ENCODE data around the gene LPIN1. TPM values are rescaled to one million over a fixed set of nuclear protein-coding genes. Genes with fewer than 3 reads are reported as not detected.

Gene LPIN1
- total RNA-seq, 1 experiment from 2014 or later = 4.4 TPM

- H2BK5ac ChIP-seq (ENCODE audit: insufficient read length, low read length) = no peak overlapping the region
- no peak overlapping the region for H2BK20ac ChIP-seq (ENCODE audit: low read depth, low read length, poor library complexity, severe bottlenecking)
- no peaks in the 10 kb centered on the region for H3K79me2 ChIP-seq (ENCODE audit: insufficient read depth, low read length)
- H3K18ac ChIP-seq (ENCODE audit: insufficient read length, low read depth, low read length) = no peak overlapping the region
- no peak overlapping the region for H3K4me2 ChIP-seq (ENCODE audit: insufficient read depth, insufficient read length, low read length)
- no CpG with 5 or more reads among the region's 13 CpGs for WGBS (ENCODE audit: extremely low coverage, insufficient read length, low lambda C conversion rate)
- no peak overlapping the region for H3K27ac ChIP-seq (ENCODE audit: insufficient read length, low read depth, low read length)
- H2BK12ac ChIP-seq (ENCODE audit: insufficient read length, low read depth, low read length) = no peak overlapping the region
- H3K27me3 ChIP-seq (ENCODE audit: insufficient read depth, low read length) = no peaks in the 10 kb centered on the region
- Mint-ChIP-seq H3K36me3 (ENCODE audit: insufficient read depth in 1 of 3, low read depth in 3 of 3) (no peaks in the 10 kb centered on the region; a peak in 3 of 7 replicates), H3K27me3 (ENCODE audit: low read depth) (no peaks in the 10 kb centered on the region; the same call in 1 of the 2 replicates), H3K4me1 (peaks cover 23 to 38% of the 10 kb centered on the region in 2 experiments), H3K27ac (peak overlapping the region in 1 of 3 experiments; percentile 32; a peak in 1 of 7 replicates), H3K9me3 (peaks cover under 1 to 3% of the 10 kb centered on the region in 2 experiments; a peak in 3 of 5 replicates), H3K4me3 (no peak overlapping the region)
- no peak overlapping the region for H2AFZ ChIP-seq (ENCODE audit: low read length)
- no peaks in the 10 kb centered on the region for H3K23me2 ChIP-seq (ENCODE audit: insufficient read length, low read depth, low read length, poor library complexity, severe bottlenecking)
- H3K9me3 ChIP-seq (ENCODE audit: control insufficient read depth, low read depth, low read length) = no peaks in the 10 kb centered on the region
- TF ChIP-seq, protein P1, sequence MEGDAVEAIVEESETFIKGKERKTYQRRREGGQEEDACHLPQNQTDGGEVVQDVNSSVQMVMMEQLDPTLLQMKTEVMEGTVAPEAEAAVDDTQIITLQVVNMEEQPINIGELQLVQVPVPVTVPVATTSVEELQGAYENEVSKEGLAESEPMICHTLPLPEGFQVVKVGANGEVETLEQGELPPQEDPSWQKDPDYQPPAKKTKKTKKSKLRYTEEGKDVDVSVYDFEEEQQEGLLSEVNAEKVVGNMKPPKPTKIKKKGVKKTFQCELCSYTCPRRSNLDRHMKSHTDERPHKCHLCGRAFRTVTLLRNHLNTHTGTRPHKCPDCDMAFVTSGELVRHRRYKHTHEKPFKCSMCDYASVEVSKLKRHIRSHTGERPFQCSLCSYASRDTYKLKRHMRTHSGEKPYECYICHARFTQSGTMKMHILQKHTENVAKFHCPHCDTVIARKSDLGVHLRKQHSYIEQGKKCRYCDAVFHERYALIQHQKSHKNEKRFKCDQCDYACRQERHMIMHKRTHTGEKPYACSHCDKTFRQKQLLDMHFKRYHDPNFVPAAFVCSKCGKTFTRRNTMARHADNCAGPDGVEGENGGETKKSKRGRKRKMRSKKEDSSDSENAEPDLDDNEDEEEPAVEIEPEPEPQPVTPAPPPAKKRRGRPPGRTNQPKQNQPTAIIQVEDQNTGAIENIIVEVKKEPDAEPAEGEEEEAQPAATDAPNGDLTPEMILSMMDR (conservative IDR thresholded peaks at IDR 0.05) = no peak
- no peaks in the 10 kb centered on the region for H3K79me1 ChIP-seq (ENCODE audit: insufficient read depth, low read depth, low read length, poor library complexity, severe bottlenecking)
- H3K14ac ChIP-seq (ENCODE audit: insufficient read depth, low read length) = no peak overlapping the region
- no peak overlapping the region for H3K9ac ChIP-seq (ENCODE audit: extremely low read depth, insufficient read length, low read length)
- H2BK15ac ChIP-seq (ENCODE audit: low read depth, low read length) = no peak overlapping the region
- H3T11ph ChIP-seq (ENCODE audit: low read length) = no peak overlapping the region
- no peak overlapping the region for H4K8ac ChIP-seq (replicated peaks; ENCODE audit: insufficient read length, low read depth, low read length)
- no peak for DNase-seq
- H4K5ac ChIP-seq (ENCODE audit: insufficient read length, low read depth, low read length) = no peak overlapping the region
- H3K4ac ChIP-seq (ENCODE audit: low read depth, low read length) = no peak overlapping the region
- no peak overlapping the region for H3K23ac ChIP-seq (ENCODE audit: insufficient read length, low read depth, low read length)
- H2AK5ac ChIP-seq (ENCODE audit: insufficient read length, low read length) = no peak overlapping the region
- H3K56ac ChIP-seq (ENCODE audit: insufficient read length, low read depth, low read length) = no peak overlapping the region
- H4K91ac ChIP-seq (ENCODE audit: insufficient read length, low read depth, low read length) = no peak overlapping the region
- H2BK120ac ChIP-seq (ENCODE audit: low read depth, low read length, poor library complexity, severe bottlenecking) = no peak overlapping the region
- H4K20me1 ChIP-seq (ENCODE audit: control insufficient read depth, insufficient read depth, insufficient read length) = no peaks in the 10 kb centered on the region
- no peaks in the 10 kb centered on the region; the same call in 1 of the 2 replicates for H3K4me1 ChIP-seq (ENCODE audit: insufficient read depth, low read length)
These were observed 119.4 kb downstream of the LPIN1 start for GRCh38 chr2:11865805-11866204.

Data from H9 (cell line).